ENCODE results near the gene ZSWIM4.

Gene ZSWIM4

GRCh38 chr19:13872695-13873389 lies 77.6 kb downstream of the ZSWIM4 start:
- TF ChIP-seq GATA2 (IDR thresholded peaks at IDR 0.05; ENCODE audit: low read depth, low read length) (no peak), GATA3 (IDR thresholded peaks at IDR 0.05; ENCODE audit: low read depth, low read length) (no peak)

DNA sequence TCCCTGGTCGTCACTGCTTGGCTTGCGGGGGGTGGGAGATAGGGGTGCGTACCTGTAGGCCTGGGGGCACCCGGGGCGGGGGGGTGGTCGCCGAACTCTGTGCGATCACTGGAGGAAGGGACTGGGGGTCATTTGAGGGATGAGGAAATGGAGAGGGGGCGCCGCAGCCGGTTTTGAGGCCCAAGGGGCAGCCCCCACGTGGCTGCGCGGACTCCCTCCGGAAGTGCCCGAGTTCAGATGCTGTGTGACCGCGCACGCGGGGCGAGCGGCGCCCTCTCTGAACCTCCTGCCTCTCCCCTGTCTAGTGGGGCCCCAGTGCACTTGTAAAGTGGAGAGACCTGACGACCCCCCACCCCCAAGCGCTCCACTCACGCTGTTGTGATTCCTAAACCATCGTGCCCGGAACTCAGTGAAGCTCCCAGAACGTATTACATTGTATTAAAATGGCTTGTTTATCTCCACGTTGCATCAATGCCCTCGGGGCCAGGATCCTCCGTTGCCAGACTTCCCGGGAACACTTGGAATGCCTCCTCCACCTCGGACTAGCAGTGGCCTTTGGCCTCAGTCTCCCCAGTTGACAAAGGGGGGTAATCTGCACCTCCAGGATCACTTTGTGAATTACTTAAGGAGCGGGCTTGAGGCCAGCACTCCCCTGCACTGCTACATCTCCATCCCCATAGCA lies 78.7 kb downstream of the ZSWIM4 start:
- no peak for TF ChIP-seq GATA3 (IDR thresholded peaks at IDR 0.05; ENCODE audit: low read depth, low read length)
- peak; percentile 80 for TF ChIP-seq GATA2 (IDR thresholded peaks at IDR 0.05; ENCODE audit: low read depth, low read length)

DNA sequence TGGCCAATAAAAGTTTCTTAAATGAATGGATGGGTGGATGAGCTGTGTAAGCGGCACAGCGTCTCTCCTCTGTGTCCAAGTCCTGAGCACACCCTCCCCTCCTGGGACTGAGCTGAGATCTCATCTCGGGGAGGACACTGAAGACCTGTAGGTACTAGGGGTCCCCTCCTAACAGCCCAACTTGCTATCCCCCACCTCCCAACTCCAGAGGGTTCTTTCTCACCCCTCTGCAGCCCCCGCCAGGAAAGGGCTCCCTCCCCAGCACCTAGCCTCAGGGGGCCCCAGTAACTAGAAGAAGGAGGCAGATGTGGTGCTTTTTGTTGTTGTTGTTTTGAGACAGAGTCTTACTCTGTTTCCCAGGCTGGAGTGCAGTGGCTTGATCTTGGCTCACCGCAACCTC lies 80.6 kb downstream of the ZSWIM4 start:
- TF ChIP-seq GATA2 (IDR thresholded peaks at IDR 0.05; ENCODE audit: low read depth, low read length) (no peak), GATA3 (IDR thresholded peaks at IDR 0.05; ENCODE audit: low read depth, low read length) (no peak)

- no peak for TF ChIP-seq GATA3 (IDR thresholded peaks at IDR 0.05; ENCODE audit: low read depth, low read length)
- TF ChIP-seq GATA2 (IDR thresholded peaks at IDR 0.05; ENCODE audit: low read depth, low read length): no peak
Measured at GRCh38 chr19:13876834-13877233, 81.6 kb downstream of the ZSWIM4 start, which contains the start of gene NANOS3. Gene NANOS3 (plus strand): TSS chr19:13877134. CDS start chr19:13877249, 115 bp downstream.

- TF ChIP-seq GATA2 (IDR thresholded peaks at IDR 0.05; ENCODE audit: low read depth, low read length) (no peak), GATA3 (IDR thresholded peaks at IDR 0.05; ENCODE audit: low read depth, low read length) (no peak)
Measured at GRCh38 chr19:13877303-13877702, 82.1 kb downstream of the ZSWIM4 start.

DNA sequence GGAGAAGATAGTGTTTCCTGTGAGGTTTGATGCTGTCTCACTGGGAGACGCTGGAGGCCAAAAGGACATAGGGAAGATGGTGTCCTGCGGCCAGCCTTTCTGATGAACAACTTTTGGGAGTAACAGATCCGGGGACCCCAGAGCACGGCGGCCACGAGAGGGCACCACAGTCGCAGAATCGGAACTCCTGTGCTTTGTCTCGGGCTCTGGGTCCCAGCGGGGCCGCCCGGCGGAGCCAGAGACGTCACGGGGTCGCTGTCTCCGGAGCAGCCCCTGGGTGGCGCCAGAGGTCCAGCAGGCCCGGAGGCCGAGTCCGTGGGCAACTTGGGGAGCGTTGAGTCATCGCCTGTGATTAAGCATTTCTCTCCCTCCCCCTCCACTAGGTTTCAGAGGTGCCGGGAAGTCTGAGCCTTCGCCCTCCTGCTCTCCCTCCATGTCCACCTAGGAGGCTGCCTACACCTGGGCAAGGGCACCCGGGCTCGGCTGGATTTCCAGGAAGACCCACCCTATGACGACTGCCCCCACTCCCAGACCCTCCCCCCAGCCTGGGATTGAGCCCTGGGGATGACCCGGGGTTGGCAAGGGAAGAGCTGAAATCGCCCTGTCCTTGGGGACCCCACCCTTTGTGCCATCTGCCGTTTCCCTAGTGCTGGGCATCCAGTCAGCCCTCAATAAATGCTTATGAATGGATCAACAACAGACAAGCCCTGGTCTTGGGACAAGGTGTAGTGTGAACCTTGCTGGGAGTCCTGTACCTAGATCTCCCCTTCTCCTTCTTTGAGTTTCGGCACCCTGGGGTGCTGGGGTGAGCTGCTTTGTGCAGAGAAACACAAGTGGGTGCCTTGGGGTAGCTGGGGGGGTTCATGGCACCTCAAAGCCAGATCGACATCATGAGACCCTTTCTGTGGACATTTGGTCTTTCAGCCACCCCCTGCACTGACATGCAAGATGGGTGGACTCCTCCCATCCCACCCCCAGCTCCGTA lies 85.1 kb downstream of the ZSWIM4 start:
- TF ChIP-seq GATA3 (IDR thresholded peaks at IDR 0.05; ENCODE audit: low read depth, low read length) (no peak), GATA2 (IDR thresholded peaks at IDR 0.05; ENCODE audit: low read depth, low read length) (no peak)

GRCh38 chr19:13881251-13881691 lies 86.0 kb downstream of the ZSWIM4 start:
- TF ChIP-seq GATA2 (IDR thresholded peaks at IDR 0.05; ENCODE audit: low read depth, low read length) (no peak), GATA3 (IDR thresholded peaks at IDR 0.05; ENCODE audit: low read depth, low read length) (no peak)
